GM13976 (cell line): ENCODE results near the gene CCNY.

Source experiments
- DNase-seq: peaks from one replicate; pipeline ENCODE4 v3.0.0; 2012; ENCODE audit warnings: low spot score
- in situ Hi-C: fragments of 300-500 bp; cut with MboI; formaldehyde crosslinking; loops from one replicate; pipeline ENCODE4 v1.12.0; 2022; ENCODE audit warnings: low sequenced_read_pairs, mixed read lengths, inconsistent platforms; ENCODE audit not compliant: unreplicated experiment
- TF ChIP-seq, protein P1 (sequence below): IDR thresholded peaks from 2 replicates; pipeline ENCODE4 v1.5.1; 2012; ENCODE audit warnings: borderline replicate concordance, mild to moderate bottlenecking; ENCODE audit not compliant: insufficient read depth; ENCODE audit errors: extremely low read depth, missing control alignments, control extremely low read depth

The CCNY gene

GRCh38 chr10:35347899-35348608 is 11.7 kb downstream of the CCNY start:
- TF ChIP-seq, protein P1, sequence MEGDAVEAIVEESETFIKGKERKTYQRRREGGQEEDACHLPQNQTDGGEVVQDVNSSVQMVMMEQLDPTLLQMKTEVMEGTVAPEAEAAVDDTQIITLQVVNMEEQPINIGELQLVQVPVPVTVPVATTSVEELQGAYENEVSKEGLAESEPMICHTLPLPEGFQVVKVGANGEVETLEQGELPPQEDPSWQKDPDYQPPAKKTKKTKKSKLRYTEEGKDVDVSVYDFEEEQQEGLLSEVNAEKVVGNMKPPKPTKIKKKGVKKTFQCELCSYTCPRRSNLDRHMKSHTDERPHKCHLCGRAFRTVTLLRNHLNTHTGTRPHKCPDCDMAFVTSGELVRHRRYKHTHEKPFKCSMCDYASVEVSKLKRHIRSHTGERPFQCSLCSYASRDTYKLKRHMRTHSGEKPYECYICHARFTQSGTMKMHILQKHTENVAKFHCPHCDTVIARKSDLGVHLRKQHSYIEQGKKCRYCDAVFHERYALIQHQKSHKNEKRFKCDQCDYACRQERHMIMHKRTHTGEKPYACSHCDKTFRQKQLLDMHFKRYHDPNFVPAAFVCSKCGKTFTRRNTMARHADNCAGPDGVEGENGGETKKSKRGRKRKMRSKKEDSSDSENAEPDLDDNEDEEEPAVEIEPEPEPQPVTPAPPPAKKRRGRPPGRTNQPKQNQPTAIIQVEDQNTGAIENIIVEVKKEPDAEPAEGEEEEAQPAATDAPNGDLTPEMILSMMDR: no peak
- in situ Hi-C loops: no loop called here
- DNase-seq: no peak

DNA sequence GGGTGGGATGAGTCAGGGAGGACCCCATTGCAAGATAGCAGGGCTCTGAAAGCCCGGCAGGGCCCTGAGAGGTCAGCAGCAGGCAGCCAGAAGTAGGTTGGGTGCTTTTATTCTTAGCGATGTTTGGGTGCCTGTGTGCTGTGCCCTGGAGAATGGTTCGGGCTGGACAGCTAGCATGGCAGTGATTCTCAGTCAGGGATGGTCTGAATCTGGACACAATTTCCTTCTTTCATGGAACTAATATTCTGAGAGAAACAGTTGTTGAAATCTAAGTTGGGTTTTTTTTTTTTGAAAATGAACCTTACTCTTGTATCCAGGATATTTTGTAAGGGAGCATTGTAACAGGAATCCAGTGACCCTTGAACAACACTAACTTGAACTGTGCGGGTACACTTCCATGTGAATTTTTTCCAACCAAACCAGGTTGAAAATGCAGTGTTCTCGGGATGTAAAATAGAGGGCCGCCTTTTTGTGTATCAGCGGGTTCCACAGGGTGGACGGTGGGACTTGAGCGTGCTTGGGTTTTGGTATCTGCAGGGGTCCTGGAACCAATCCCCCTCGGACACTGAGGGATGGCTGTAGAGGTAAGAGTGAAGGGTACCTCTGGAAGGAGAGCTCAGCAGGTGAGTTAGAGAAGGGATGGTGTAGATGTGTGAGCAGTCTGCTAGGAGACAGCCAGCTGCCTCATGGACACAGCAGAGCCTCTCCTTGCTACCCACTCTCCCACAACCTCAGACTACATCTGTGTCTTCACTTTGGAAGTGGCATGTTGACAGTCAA is 12.5 kb downstream of the CCNY start:
- no peak for DNase-seq
- TF ChIP-seq, protein P1: no peak
- in situ Hi-C loops: no loop called here

- TF ChIP-seq, protein P1: no peak
- DNase-seq: no peak
- in situ Hi-C loops: no loop called here
Measured at GRCh38 chr10:35349389-35349915, 13.1 kb downstream of the CCNY start.

GRCh38 chr10:35351021-35351420 is 14.7 kb downstream of the CCNY start:
- no peak for DNase-seq
- in situ Hi-C loops: no loop called here
- TF ChIP-seq, protein P1: no peak

DNA sequence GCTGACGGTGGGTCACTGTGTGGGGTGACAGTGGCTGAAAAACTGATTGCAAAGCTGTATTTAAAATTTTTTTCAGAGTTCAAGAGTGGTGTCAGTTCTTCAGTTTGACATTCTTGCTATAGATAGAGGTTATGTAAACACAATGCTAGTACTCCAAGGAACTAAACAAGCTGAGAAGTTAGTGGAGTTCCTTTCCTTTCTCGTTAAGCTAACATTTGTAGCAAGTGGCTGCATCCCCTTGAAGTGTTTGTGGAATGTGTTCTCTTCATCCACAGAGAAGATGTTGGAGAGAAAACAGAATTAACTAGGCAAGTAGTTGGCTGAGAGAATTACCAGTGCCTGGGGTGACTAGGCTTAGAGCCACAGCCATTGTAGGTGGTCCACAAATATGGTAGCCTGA is 15.8 kb downstream of the CCNY start:
- no peak for DNase-seq
- in situ Hi-C loops: no loop called here
- TF ChIP-seq, protein P1: no peak

- in situ Hi-C loops: no loop called here
- TF ChIP-seq, protein P1: no peak
- no peak for DNase-seq
Measured at GRCh38 chr10:35352512-35352911, 16.2 kb downstream of the CCNY start.
